HepG2 (cell line): ENCODE measurements around the gene UBE2D4. TPM values are rescaled to one million over a fixed set of nuclear protein-coding genes. Genes with fewer than 3 reads are reported as not detected.

Source experiments
- ATAC-seq: fragments of 200-7000 bp; cut with Tn5 transposase; 3 replicates; pipeline ENCODE4 v1.9.1; 2020; ENCODE audit warnings: mild to moderate bottlenecking, moderate library complexity
- BruUV-seq: library from RNA; stranded (reverse); fragments of 400-500 nt; replicated peaks from 2 replicates; lab custom pipeline; 2021; lab: Mats Ljungman, UMichigan
- CTCF ChIA-PET: fragments of 300-600 bp; formaldehyde crosslinking; extraction: SDS; loops from one replicate; lab custom pipeline; 2021; ENCODE audit warnings: low total read pairs, inconsistent platforms, low intra/inter-chr PET ratio; lab: Yijun Ruan, JAX
- POLR2A ChIA-PET: fragments of 350-600 bp; sonication (Branson Sonifier 250); formaldehyde crosslinking; loops from one replicate; lab custom pipeline; 2020; ENCODE audit warnings: antibody characterized with exemption, inconsistent platforms; lab: Yijun Ruan, JAX
- DNase-seq: peaks from one replicate; pipeline ENCODE4 v3.0.0-alpha.2; 2015; ENCODE audit warnings: low spot score
- FAIRE-seq: peaks from 3 replicates; lab custom pipeline; 2011; peaks lifted over from hg19 to GRCh38; lab: Jason Lieb, UNC
- H2AFZ ChIP-seq: one replicate; pipeline ENCODE4 v1.6.1; 2011; ENCODE audit warnings: low read length, inconsistent platforms
- H3K27ac ChIP-seq: fragments of 300-600 bp; 3 replicates; pipeline ENCODE4 v1.8.0; 2011; ENCODE audit warnings: mixed run types, mild to moderate bottlenecking, mixed read lengths, low read length, inconsistent platforms; ENCODE audit not compliant: insufficient read depth; ENCODE audit errors: extremely low read length
- H3K27me3 ChIP-seq, 2 experiments: fragments of 200-600 bp in 1 of 2; 2 replicates in 1 of 2; 3 replicates in 1 of 2; pipeline versions ENCODE4 v1.6.0 to v1.8.0; 2011; ENCODE audit warnings: low read length in 2 of 2, mild to moderate bottlenecking in 2 of 2, moderate library complexity in 2 of 2, inconsistent platforms in 1 of 2; ENCODE audit not compliant: insufficient read depth in 2 of 2, control insufficient read depth in 1 of 2
- H3K36me3 ChIP-seq, 2 experiments: fragments of 200-600 bp in 1 of 2; replicated peaks in 1 of 2; 2 replicates in 1 of 2; 3 replicates in 1 of 2; pipeline versions ENCODE4 v1.5.1 to v1.8.0; 2011; ENCODE audit warnings: low read length in 2 of 2, inconsistent platforms in 1 of 2; ENCODE audit not compliant: insufficient read depth in 2 of 2, control insufficient read depth in 1 of 2
- H3K4me1 ChIP-seq: 2 replicates; pipeline ENCODE4 v1.5.1; 2012; ENCODE audit warnings: low read length, inconsistent platforms; ENCODE audit not compliant: insufficient read depth
- H3K4me2 ChIP-seq: 2 replicates; pipeline ENCODE4 v1.6.0; 2011; ENCODE audit warnings: low read depth, low read length, inconsistent platforms
- H3K4me3 ChIP-seq, 3 experiments: fragments of 200-600 bp in 1 of 3; sonication (generic), shearing (Covaris generic) in 1 of 3; replicated peaks in 1 of 3; 2 replicates each; pipeline ENCODE4 v1.5.1; 2011 to 2016; ENCODE audit warnings: low read length in 3 of 3, inconsistent platforms in 2 of 3, low read depth in 2 of 3, mild to moderate bottlenecking in 2 of 3, control low read depth in 1 of 3, mixed read lengths in 1 of 3; ENCODE audit not compliant: insufficient read depth in 1 of 3
- H3K79me2 ChIP-seq: one replicate; pipeline ENCODE4 v1.6.1; 2011; ENCODE audit warnings: low read length, inconsistent platforms; ENCODE audit not compliant: insufficient read depth
- H3K9ac ChIP-seq: 2 replicates; pipeline ENCODE4 v1.6.0; 2011; ENCODE audit warnings: mild to moderate bottlenecking, low read depth, low read length, inconsistent platforms; ENCODE audit not compliant: insufficient read depth
- H3K9me3 ChIP-seq: 2 replicates; pipeline ENCODE4 v1.5.1; 2012; ENCODE audit warnings: mild to moderate bottlenecking, low read length
- H4K20me1 ChIP-seq: 2 replicates; pipeline ENCODE4 v1.6.0; 2011; ENCODE audit warnings: inconsistent platforms, mild to moderate bottlenecking, low read length, moderate library complexity; ENCODE audit not compliant: insufficient read depth
- ARNT ChIP-seq: fragments of 450-650 bp; IDR thresholded peaks from 2 replicates; pipeline ENCODE4 v1.6.1; 2017
- CBX1 ChIP-seq: IDR thresholded peaks from one replicate; pipeline ENCODE4 v1.6.1; 2016; ENCODE audit warnings: antibody characterized with exemption, low read depth
- EP300 ChIP-seq, 3 experiments: sonication (generic) in 1 of 3; formaldehyde crosslinking in 1 of 3; IDR thresholded peaks; 2 replicates each; pipeline versions ENCODE4 v1.5.1 to v1.6.1; 2011 to 2020; ENCODE audit warnings: low read depth in 2 of 3, low read length in 2 of 3, borderline replicate concordance in 1 of 3, improper control_type of control experiment in 1 of 3, mild to moderate bottlenecking in 1 of 3, missing genetic modification reagents in 1 of 3, moderate library complexity in 1 of 3
- HOXA3 ChIP-seq: sonication (generic); formaldehyde crosslinking; IDR thresholded peaks from 2 replicates; pipeline ENCODE4 v1.5.0; 2020; ENCODE audit warnings: missing genetic modification reagents
- NCOA5 ChIP-seq: sonication (generic); formaldehyde crosslinking; IDR thresholded peaks from 2 replicates; pipeline ENCODE4 v1.4.0; 2020; ENCODE audit warnings: missing genetic modification reagents
- RAD21 ChIP-seq: fragments of 450-650 bp; formaldehyde crosslinking; IDR thresholded peaks from 2 replicates; pipeline ENCODE4 v1.5.0; 2020; ENCODE audit warnings: mild to moderate bottlenecking
- SIX4 ChIP-seq: sonication (generic); formaldehyde crosslinking; IDR thresholded peaks from 2 replicates; pipeline ENCODE4 v1.4.0; 2020; ENCODE audit warnings: missing genetic modification reagents
- SMC3 ChIP-seq: IDR thresholded peaks from 2 replicates; pipeline ENCODE4 v1.6.1; 2011; ENCODE audit warnings: low read length, improper control_type of control experiment
- SRSF9 ChIP-seq: fragments of 200-400 bp; formaldehyde crosslinking; IDR thresholded peaks from 2 replicates; pipeline ENCODE4 v1.6.1; 2018; ENCODE audit warnings: borderline replicate concordance, mild to moderate bottlenecking, low read depth, low read length; ENCODE audit not compliant: insufficient read depth, poor library complexity, severe bottlenecking
- SUZ12 ChIP-seq: fragments of 150-350 bp; IDR thresholded peaks from 2 replicates; pipeline ENCODE4 v1.6.1; 2014; ENCODE audit warnings: low read depth, low read length
- ZNF253 ChIP-seq: sonication (generic); formaldehyde crosslinking; IDR thresholded peaks from 2 replicates; pipeline ENCODE4 v1.8.0; 2022; ENCODE audit warnings: mild to moderate bottlenecking, missing genetic modification reagents, borderline replicate concordance
- ZNF333 ChIP-seq: sonication (generic); formaldehyde crosslinking; IDR thresholded peaks from 2 replicates; pipeline ENCODE4 v1.4.0; 2020; ENCODE audit warnings: mild to moderate bottlenecking, missing genetic modification reagents, borderline replicate concordance
- ZNF557 ChIP-seq: sonication (generic); formaldehyde crosslinking; IDR thresholded peaks from 2 replicates; pipeline ENCODE4 v1.4.0; 2020; ENCODE audit warnings: missing genetic modification reagents
- ZNF766 ChIP-seq: sonication (generic); formaldehyde crosslinking; IDR thresholded peaks from 2 replicates; pipeline ENCODE4 v1.5.0; 2020; ENCODE audit warnings: missing genetic modification reagents, borderline replicate concordance
- WGBS: methylation state at CpG from one replicate; pipeline ENCODE4 v1.1.6; 2017; ENCODE audit warnings: low lambda C conversion rate; 5-methylcytosine and 5-hydroxymethylcytosine counted together
- in situ Hi-C: cut with HindIII; loops from 2 replicates; pipeline ENCODE4 v1.10.0; 2017; ENCODE audit warnings: low pct_unique_long_range_greater_than_20kb; ENCODE audit not compliant: extremely low pct_ligation_motif_present
- intact Hi-C: fragments of 100-400 bp; cut with micrococcal nuclease; formaldehyde crosslinking; loops from one replicate; pipeline ENCODE4 v1.10.0; 2022; ENCODE audit not compliant: unreplicated experiment
- polyA plus RNA-seq, 8 experiments: library from polyadenylated mRNA; depleted of rRNA in 3 of 8; stranded (reverse) in 7 of 8; unstranded in 1 of 8; fragments of >200 nt; fragmentation: Illumina TruSeq in 4 of 8; extraction: Trizol in 4 of 8; gene quantifications; 2 replicates each; pipeline versions ENCODE4 v1.2.1 to v1.2.3, GENCODE V29; 2011 to 2016; ENCODE audit warnings: low read depth in 4 of 8, missing spikeins in 1 of 8, mixed read lengths in 1 of 8; ENCODE audit not compliant: insufficient read depth in 1 of 8
- total RNA-seq, 5 experiments: library from RNA; depleted of rRNA; stranded (reverse); fragments of >200 nt; fragmentation: Illumina TruSeq; extraction: Trizol; gene quantifications; 2 replicates each; pipeline ENCODE4 v1.2.3, GENCODE V29; 2016; ENCODE audit warnings: low read depth in 1 of 5
- TF ChIP-seq, protein P1 (sequence below): sonication (generic); formaldehyde crosslinking; IDR thresholded peaks from 2 replicates; pipeline ENCODE4 v1.5.0; 2020; ENCODE audit warnings: missing genetic modification reagents, mild to moderate bottlenecking, borderline replicate concordance
- TF ChIP-seq, protein P2 (sequence below): sonication (generic); formaldehyde crosslinking; IDR thresholded peaks from 2 replicates; pipeline ENCODE4 v1.8.0; 2022; ENCODE audit warnings: missing genetic modification reagents, low read depth, mild to moderate bottlenecking, borderline replicate concordance
- TF ChIP-seq, protein P3 (sequence below): IDR thresholded peaks from 2 replicates; pipeline ENCODE4 v1.6.1; 2016; ENCODE audit warnings: missing biosample characterization, missing genetic modification reagents, low read depth

Gene UBE2D4
- total and polyA plus RNA-seq, 2 of the 13 experiments (the other 11 are each of a cell fraction or from before 2014, with no cell fraction given), result 9.9 to 16.0 TPM

DNA sequence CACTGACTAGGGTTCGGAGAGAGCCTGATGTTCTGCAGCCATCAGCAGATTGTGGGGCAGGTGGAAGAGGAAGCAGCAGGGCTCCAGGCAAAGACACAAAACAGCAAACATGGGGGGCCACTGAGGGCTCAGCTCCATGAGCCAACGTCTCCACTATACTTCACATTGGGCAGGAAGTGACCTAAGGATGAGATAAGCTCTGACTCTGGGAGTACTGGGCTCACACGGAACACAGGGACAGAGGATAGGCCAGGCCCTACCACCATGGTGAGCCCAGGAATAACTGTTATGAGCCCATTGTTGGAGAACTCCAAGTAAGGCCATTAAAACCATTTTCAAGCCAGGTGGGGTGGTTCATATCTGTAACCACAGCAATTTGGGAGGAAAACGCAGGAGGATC, 42.0 kb upstream of the UBE2D4 start:
- Histone ChIP-seq H3K9ac (no peak overlapping the region), H3K4me2 (no peak overlapping the region), H3K4me3 (no peak overlapping the region), H4K20me1 (no peaks in the 10 kb centered on the region; the same call in 1 of the 2 replicates)
- 100% methylated on average over 4 of the region's 4 CpGs for WGBS
- DNase-seq, result no peak
- in situ Hi-C loops, result no loop called here
- BruUV-seq, result no TSS peak
- no peak for TF ChIP-seq SIX4
- TF ChIP-seq RAD21 (CRISPR knock-in tag), result no peak
- TF ChIP-seq, protein P1, sequence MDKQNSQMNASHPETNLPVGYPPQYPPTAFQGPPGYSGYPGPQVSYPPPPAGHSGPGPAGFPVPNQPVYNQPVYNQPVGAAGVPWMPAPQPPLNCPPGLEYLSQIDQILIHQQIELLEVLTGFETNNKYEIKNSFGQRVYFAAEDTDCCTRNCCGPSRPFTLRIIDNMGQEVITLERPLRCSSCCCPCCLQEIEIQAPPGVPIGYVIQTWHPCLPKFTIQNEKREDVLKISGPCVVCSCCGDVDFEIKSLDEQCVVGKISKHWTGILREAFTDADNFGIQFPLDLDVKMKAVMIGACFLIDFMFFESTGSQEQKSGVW (CRISPR knock-in tag), result no peak
- TF ChIP-seq, protein P2, sequence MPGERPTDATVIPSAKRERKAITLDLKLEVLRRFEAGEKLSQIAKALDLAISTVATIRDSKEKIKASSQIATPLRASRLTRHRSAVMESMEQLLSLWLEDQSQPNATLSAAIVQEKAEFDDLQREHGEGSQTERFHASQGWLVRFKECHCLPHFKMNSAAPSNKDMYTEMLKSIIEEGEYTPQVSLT (CRISPR knock-in tag), result no peak
- TF ChIP-seq EP300 (IDR thresholded peaks at IDR 0.05; ENCODE audit: low read depth in 2 of 2, low read length in 2 of 2), result no peak
- TF ChIP-seq EP300 (CRISPR knock-in tag; IDR thresholded peaks at IDR 0.05; ENCODE audit: borderline replicate concordance), result no peak
- TF ChIP-seq, all 625 proteins: peak for 0
- H2AFZ ChIP-seq, result no peak overlapping the region
- no peak for ATAC-seq
- H3K27ac ChIP-seq, result no peak overlapping the region
- no peaks in the 10 kb centered on the region for H3K4me1 ChIP-seq
- H3K9me3 ChIP-seq, result no peaks in the 10 kb centered on the region
- no peak for FAIRE-seq
- H3K79me2 ChIP-seq, result peaks cover 8% of the 10 kb centered on the region
- CTCF ChIA-PET, result no interaction called here
- no peaks in the 10 kb centered on the region for H3K27me3 ChIP-seq
- peaks cover 15 to 53% of the 10 kb centered on the region in 2 experiments; a peak in 4 of 5 replicates for H3K36me3 ChIP-seq
- POLR2A ChIA-PET, result interaction anchor here (1.9 kb wide), 1 partner anchor 15 kb away, joined by 9 read pairs; the partner anchor contains the start of gene MRPS24
- intact Hi-C loops, result no loop called here

DNA sequence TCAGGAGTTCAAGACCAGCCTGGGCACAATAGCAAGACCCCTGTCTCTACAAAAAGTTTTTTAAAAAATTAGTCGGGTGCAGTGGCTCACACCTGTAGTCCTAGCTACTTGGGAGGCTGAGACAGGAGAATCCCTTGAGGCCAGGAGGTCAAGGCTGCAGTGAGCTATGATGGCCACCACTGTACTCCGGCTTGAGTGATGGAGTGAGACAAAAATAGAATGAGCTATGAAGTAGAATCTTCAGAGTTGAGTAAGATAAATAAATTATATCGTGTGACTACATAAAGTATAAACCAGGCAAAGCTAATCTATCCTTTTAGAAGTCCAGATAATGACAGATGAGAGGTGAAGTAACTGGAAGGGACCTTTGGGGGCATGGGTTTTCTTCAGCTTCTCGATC, 41.6 kb upstream of the UBE2D4 start:
- BruUV-seq, result no TSS peak
- ATAC-seq (no peak), DNase-seq (no peak), FAIRE-seq (no peak)
- H2AFZ ChIP-seq, result no peak overlapping the region
- H3K4me1 ChIP-seq, result no peaks in the 10 kb centered on the region
- H3K9me3 ChIP-seq, result no peaks in the 10 kb centered on the region
- CTCF ChIA-PET, result no interaction called here
- no peak overlapping the region for H3K4me2 ChIP-seq
- intact Hi-C loops (no loop called here), in situ Hi-C loops (no loop called here)
- H3K27me3 ChIP-seq, result no peaks in the 10 kb centered on the region
- H3K27ac ChIP-seq, result no peak overlapping the region
- peaks cover 12% of the 10 kb centered on the region for H3K79me2 ChIP-seq
- POLR2A ChIA-PET, result interaction anchor here (1.9 kb wide), 1 partner anchor 15 kb away, joined by 9 read pairs; the partner anchor contains the start of gene MRPS24
- no peaks in the 10 kb centered on the region; the same call in 1 of the 2 replicates for H4K20me1 ChIP-seq
- 93% methylated on average over 4 of the region's 4 CpGs for WGBS
- no peak overlapping the region for H3K4me3 ChIP-seq
- no peak overlapping the region for H3K9ac ChIP-seq
- H3K36me3 ChIP-seq, result peaks cover 15 to 49% of the 10 kb centered on the region in 2 experiments; a peak in 4 of 5 replicates
- TF ChIP-seq NCOA5 (CRISPR knock-in tag) (no peak), ZNF766 (CRISPR knock-in tag) (no peak), ARNT (no peak), SRSF9 (no peak), ZNF253 (CRISPR knock-in tag) (no peak), ZNF557 (CRISPR knock-in tag) (no peak), HOXA3 (no peak), SUZ12 (no peak), SMC3 (no peak), ZNF333 (CRISPR knock-in tag) (no peak), CBX1 (no peak)
- TF ChIP-seq, protein P3, sequence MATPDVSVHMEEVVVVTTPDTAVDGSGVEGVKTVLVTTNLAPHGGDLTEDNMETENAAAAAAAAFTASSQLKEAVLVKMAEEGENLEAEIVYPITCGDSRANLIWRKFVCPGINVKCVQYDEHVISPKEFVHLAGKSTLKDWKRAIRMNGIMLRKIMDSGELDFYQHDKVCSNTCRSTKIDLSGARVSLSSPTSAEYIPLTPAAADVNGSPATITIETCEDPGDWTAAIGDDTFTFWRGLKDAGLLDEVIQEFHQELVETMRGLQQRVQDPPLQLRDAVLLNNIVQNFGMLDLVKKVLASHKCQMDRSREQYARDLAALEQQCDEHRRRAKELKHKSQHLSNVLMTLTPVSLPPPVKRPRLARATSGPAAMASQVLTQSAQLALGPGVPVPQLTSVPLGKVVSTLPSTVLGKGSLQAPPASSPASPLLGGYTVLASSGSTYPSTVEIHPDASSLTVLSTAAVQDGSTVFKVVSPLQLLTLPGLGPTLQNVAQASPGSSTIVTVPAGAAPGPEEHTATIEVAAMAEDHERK (CRISPR knock-in tag), result no peak
